Measurements from ENCODE around the gene TPRA1. TPM values are rescaled to one million over a fixed set of nuclear protein-coding genes. Genes with fewer than 3 reads are reported as not detected.
"Not testable (repeated sequence)": the region's sequence is repeated elsewhere in the genome, so short reads cannot be mapped to it uniquely, and the experiment has no call there.

Gene TPRA1
- total RNA-seq, 1 experiment from 2014 or later, result 38.3 TPM

DNA sequence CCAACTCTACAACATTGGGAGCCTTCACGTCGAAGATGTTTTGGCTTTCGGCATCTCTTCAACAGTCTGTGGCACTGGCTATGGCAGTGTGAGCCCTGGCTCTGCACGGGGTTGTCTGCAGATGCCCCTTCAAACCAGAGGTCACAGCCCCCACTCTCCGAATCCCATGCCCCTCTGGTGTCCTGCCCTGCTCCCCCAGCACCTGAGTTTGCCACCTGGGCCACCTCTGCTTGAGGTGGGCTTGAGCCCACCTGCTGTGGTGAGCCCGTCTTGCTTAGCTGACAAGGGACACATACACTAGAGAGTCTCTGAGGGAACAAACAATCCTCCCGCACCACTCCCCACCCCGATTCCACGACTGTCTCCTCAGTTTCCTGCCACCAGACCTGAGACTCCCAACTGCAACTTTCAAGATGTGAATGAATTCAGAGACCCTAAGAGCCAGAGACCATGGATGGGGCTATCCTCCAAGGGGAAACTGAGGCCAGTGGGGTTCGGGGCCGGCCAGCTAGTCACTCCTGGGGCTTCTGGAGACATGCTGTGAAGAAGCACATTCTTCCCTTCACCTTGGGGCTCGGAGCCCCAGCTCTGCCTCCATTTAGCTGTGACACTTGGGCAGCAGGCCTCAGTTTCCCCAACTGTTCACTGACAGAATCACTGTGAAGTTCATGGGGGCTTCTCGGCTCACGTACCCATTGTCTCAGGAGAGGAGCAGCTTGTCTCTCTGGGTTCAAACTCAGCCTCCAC is 44.6 kb downstream of the TPRA1 start:
- in situ Hi-C loops (cut with HindIII; ENCODE audit: low sequenced_read_pairs), result no loop called here
- DNase-seq (ENCODE audit: low spot score), result no peak

DNA sequence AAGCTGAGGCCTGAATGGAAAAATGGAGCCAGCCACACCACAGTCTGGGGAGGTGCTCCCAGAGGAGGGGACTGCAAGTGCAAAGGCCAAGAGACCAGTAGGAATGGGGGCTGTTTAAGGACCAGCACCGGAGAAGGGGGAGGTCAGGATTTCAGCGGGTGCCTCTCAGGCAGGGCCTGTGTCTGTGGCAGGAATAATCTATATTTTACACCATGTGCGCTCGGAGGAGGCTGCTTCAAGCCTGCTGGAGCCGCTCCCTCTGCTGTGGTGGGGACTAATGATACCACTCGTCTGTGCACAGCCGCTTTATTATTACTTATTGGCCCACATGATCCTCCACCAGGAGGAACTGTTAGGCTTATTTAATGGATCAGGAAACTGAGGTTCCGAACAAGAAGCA is 45.3 kb downstream of the TPRA1 start:
- in situ Hi-C loops (cut with HindIII; ENCODE audit: low sequenced_read_pairs), result no loop called here
- DNase-seq (ENCODE audit: low spot score), result no peak

DNA sequence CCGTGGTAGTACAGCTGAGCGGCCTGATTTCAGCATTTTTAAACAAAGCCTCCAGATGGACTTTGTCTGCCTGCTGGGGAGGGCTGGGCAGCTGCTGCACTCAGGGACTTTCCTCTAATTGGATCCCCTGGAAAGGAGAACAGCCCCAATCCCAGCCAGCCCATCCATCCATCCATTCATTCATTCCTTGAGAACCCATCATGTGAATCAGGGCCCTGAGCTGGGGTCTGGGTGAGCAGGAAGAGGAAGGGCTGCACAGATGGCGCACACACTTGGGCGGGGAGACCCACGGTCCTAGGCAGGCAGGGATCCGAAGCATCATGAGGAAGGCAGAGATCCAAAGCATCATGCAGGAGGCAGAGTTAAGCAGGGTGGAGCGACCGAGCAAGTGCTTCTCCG is 45.7 kb downstream of the TPRA1 start:
- peak; percentile 29 for DNase-seq (ENCODE audit: low spot score)
- in situ Hi-C loops (cut with HindIII; ENCODE audit: low sequenced_read_pairs), result no loop called here

DNA sequence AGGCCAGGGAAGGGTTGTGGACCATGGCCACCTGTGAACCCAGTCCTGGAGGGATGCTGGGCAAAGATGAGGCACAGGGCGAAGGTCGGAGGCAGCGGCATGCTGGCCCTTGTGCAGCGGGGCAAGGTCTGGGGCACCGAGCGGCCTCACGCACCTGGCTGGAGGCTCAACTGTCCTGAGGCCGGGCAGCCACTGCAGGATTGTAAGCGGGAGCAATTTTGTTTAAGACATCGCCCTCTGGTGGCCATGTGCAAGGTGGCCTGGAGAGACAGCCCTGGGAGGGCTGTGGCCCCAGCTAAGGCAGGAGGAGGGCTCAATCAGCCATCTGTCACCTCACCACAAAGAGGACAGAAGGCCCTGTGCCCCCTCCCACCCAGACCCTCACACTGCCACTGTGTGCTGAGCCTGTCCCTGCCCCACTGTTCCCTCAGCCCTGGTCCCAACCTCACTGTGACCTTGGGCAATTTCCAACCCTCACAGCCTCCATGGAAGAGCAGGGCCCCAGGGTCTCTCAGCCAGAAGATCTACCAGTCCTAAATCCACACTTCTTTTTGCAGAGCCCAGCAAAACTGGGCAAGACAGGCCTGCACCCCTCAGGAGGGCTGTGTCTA is 46.2 kb downstream of the TPRA1 start:
- in situ Hi-C loops (cut with HindIII; ENCODE audit: low sequenced_read_pairs), result no loop called here
- peak; percentile 59 for DNase-seq (ENCODE audit: low spot score)

DNA sequence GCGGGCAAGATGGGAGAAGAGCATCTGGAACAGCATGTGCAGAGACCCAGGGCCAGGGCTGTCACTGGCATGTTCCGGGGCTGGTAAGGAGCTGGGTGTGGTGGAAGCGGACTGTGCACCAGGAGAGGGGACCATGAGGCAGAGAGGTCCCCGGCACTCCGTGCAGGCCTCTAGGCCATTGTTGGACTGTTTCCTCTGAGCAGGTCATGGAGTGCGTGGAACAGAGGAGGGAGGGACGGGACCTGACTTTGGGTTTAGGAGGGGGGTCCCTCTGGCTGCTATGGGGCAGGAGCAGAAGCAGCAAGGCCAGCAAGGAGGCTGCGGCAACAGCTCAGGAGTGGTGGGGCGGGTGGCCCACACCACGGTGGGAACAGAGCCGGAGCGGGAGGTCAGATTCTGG is 47.1 kb downstream of the TPRA1 start:
- no peak for DNase-seq (ENCODE audit: low spot score)
- in situ Hi-C loops (cut with HindIII; ENCODE audit: low sequenced_read_pairs), result no loop called here

DNA sequence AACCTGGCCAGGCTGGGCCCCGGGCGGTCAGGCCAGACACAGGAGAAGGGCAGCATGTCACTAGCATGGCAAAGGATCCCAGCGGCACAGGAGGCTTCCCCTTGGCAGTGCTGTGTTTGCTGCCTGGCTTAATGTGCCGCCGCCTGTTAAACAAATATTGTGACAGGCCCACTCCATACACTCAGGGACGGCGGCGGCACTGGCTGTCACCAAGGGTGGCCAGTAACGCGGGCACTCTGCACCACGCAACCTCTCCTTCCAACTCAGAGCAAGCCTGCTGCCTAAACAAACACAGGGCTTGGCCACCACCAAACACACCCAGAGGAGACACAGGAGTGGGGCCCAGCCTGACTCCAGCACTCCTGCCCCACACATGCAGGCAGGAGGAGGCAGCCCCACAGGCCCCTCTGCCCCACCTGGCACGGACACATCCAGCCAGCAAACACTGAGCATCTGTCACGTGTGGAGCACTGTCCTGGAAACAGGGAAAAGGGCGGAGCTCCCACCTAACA is 48.0 kb downstream of the TPRA1 start:
- in situ Hi-C loops (cut with HindIII; ENCODE audit: low sequenced_read_pairs), result no loop called here
- no peak for DNase-seq (ENCODE audit: low spot score)

DNA sequence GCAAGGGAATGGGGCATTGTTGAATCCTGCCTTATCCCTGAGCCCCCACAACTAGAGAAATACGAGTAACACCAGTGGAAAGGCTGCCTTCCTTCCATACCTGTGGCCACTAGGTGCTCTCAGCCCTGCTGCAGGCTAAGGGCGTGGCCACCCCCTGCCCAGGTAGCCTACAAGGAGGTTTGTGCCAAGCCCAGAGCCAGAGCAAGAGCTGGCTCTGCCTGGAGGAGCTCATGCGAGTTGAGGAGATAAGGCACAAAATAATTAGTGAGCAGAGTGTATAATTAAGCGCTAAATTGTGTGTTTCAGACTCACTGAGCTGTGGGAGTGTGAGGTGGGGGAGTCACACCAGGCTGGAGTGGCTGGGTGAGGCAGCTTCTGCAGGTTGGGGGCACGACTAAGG is 49.2 kb downstream of the TPRA1 start:
- DNase-seq (ENCODE audit: low spot score), result no peak
- in situ Hi-C loops (cut with HindIII; ENCODE audit: low sequenced_read_pairs), result no loop called here

DNA sequence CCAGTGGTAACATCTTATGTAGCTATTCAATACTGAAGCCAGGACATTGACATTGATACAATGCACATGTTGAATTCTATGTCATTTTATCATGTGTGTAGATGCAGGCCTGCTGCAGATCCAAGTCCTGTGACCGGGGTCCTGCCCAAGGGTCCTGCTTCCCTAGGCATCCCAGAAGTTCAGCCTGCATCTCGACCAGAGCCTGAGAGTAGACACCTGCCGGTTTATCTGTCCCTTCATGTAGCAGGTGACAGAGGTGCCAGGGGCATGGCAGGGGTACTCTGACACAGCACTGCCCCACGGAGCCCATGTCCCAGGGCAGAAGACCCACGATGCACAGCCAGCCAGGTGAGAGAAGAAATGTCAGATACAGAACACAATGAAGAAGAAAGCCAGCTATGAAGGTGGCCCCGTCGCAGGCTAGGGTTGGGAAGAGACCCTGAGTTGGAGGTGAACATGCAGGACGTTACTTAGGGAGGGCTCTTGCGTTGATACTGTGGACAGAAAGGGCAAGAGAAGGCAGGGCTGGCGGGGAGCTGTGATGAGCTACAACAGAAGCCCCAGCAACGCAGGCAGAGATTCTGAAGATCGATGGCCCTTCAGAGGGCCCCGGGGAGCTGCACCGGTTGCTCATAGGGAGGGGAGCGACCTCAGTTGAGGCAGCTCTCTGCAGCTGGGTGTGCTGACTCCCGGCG is 51.0 kb downstream of the TPRA1 start:
- no peak for DNase-seq (ENCODE audit: low spot score)
- in situ Hi-C loops (cut with HindIII; ENCODE audit: low sequenced_read_pairs), result no loop called here

DNA sequence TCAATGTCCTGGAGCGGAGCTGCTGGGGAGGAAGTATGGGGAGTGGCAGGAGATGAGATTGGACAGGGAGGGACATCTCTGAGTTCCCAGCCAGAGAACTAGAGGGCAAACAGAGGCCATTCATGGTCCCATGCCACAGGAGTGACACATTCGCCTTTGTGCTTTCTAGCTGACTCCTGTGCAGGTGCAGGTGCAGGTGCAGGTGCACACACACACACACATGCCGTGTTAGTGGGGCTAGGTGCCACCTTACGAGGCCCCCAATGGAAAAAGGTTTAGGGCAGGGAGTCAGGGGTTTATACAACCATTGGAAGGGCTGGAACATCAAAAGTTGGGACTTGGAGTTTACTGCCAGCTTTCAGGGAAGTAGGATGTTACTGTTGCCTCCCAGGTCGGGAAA is 52.0 kb downstream of the TPRA1 start:
- in situ Hi-C loops (cut with HindIII; ENCODE audit: low sequenced_read_pairs), result no loop called here
- no peak for DNase-seq (ENCODE audit: low spot score)

DNA sequence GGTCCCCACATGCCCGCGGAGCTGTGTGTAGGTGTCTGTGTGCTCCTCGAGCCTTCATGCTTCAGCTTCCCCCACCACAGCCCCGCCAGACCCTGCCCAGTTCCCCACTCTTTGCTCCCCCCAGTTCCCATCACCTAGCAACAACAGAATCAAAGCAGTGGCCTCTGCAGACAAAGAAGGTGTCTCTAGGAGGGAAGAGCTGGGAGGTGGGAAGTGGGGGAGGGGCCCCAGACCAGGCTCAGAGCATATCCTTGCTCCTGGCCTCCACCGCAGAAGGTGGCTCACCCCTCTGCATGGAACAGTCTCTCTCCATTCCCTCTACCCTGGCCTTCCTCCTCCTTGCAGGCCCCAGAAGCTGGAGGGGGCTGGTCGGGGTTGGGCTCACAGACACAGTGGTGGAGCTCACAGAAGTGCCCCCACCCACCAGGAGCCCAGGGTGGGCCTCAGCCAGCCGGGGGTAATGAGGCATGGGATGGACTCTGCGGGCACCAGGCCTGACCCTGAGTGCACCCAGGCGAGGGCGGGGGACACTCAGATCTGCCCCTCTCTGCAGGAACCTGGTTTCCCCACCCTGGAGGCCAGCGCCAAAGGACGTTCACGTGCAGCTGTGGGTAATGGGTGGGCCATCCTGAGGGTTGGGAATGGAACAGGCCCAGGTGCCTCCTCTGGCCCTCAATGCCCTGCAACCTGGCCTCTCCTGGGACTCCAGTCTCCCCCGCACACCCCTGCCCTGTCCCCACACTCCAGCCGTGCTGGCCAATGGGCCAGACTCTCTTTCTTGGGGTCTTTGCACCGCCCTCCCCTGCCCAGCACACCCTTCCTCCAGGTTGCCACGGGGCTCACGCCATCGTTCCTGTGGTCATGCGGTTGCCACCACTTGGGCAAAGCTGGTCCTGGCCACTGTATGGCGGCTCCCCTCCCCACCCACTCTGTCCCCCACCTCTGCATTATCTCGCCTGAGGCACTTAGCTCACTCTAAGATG is 53.4 kb downstream of the TPRA1 start:
- no peak for DNase-seq (ENCODE audit: low spot score)
- in situ Hi-C loops (cut with HindIII; ENCODE audit: low sequenced_read_pairs), result no loop called here

DNA sequence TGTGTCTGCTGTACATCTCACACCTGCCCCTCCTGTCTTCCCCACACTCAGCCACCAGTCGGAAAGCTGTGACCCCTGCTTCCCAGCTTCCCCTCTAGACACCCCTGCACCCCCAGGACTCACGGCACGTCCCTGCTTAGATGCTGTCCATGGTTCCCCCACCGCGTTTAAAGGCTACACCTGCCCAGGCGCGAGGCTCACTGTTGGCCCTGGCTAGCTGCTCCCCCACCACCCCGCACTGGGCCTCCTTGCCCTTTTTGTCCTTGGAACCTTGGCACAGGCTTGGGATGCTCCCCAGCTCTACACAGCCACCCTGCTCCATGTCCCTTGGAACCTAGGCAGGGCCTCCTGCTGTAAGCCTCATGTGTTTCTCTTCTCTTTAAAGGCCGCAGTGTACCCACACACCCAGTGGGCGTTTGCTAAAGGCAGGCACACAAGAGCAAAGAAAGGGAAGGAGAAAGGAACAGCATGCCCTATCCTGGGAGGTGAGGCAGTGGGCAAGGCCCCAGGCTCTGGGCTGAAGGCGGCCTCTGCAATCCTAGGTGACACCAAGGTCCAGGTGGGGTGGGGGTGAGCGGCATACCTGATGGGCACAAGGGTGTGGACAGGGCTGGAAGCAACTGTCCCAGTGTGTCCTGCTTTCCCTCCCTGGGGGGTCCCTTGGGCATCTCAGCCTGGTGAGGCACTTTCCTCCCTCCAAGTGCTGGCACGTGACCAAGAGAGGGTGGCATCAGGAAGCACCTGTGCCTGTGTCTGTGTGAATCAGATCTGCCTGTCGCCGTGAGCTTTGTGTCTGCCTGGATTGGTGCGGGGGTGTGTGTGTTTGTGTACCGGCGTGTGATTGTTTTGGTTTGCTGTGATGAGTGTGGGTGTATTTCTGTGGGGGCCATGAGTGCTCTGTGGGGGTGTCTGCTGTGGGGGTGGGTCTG is 54.4 kb downstream of the TPRA1 start:
- in situ Hi-C loops (cut with HindIII; ENCODE audit: low sequenced_read_pairs), result no loop called here
- DNase-seq (ENCODE audit: low spot score), result no peak

DNA sequence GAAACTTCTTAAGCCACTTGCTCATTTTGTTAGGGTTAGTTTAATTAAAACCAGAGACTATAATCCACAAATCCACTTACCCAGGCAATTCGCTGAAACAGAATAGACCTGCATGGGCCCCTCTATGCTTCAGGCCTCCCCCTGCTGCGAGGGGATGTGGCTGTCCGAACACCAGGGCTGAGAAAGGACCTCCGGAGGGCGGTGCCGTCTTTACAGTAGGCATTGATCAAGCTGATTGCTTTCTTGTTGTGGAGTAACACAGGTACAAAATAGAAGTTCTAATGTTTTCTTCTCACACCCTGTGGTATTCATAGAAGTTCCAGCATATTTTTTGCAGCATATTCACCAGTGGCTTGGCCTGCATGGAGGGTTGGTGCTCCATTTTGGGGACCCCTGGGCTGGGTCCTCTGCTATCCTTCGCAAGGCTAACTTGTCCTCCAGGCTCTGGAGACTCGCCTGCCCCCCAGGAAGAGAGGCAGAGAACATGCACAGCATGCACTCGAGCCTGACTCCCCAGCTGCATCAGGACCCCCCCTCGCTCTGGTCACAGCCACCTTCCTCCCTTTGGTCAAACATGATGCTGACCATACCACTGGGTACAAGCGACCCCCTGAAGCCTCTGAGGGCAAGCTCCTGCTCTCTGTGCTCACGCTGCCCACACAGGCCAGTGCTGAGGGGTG is 55.3 kb downstream of the TPRA1 start:
- no peak for DNase-seq (ENCODE audit: low spot score)

DNA sequence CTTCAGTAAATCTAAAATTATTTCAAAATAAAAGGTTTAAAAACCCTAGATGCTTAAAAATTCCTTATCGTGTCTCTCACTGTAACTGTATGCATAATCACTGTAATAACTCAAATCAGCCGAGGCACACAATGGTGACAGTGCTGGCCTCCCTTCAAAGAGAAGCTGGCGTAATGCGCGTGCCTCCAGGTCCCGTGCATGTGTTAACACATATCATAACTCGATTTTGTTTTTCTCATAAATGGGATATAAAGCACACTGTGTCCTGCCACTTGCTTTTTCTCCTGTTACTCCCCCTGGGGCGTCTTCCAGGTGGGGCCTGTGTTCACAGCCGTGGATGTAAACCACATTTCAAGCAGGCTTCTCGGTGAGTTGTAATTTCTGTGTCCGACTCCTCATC is 56.0 kb downstream of the TPRA1 start:
- no peak for DNase-seq (ENCODE audit: low spot score)
- in situ Hi-C loops (cut with HindIII; ENCODE audit: low sequenced_read_pairs), result no loop called here

More for the DNA sequence above, 55.3 kb downstream of the TPRA1 start:
- in situ Hi-C loops (cut with HindIII; ENCODE audit: low sequenced_read_pairs), result no loop called here

DNA sequence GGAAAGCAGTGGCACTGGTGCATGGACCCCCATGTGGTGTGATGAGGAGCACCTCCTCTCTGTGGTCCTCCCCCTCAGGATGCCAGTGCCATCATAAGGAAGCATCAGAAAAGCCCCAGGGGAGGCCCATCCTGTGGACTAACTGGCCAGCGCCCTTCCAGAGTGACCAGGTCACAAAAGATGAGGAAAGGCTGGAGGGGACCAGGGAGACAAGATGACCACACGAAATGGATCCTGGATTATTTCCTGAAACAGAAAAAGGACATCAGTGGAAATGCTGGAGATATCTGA is 56.4 kb downstream of the TPRA1 start:
- DNase-seq (ENCODE audit: low spot score), result no peak
- in situ Hi-C loops (cut with HindIII; ENCODE audit: low sequenced_read_pairs), result no loop called here

DNA sequence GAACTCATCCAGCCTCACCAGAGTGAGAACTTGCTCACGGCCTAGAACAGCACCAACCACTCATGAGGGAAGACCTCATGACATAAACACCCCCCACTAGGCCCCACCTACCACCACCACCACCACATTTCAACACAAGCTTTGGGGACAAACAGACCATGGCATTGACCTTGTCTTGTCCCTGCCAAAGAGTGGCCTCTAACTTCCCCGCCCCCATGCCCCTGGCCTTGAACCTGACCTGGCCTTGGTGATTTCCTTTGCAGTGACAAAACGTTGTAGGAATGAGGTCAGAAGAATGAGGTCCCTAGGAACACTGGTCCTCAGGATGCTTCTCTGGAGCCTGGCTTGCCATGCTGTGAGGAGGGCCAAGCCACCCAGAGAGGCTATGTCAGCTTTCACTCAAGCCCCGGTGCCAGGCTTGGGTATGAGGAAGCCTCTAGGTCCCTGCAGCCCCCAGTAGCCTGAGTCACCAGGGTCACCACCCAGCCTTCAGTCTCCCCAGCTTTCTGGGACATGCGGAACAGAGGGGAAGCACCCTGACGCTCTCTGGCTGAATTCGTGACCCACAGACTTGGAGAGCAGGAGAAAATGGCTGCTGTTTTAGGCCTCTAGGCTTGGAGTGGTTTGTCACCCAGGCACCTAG is 57.9 kb downstream of the TPRA1 start:
- no peak for DNase-seq (ENCODE audit: low spot score)
- in situ Hi-C loops (cut with HindIII; ENCODE audit: low sequenced_read_pairs), result no loop called here

DNA sequence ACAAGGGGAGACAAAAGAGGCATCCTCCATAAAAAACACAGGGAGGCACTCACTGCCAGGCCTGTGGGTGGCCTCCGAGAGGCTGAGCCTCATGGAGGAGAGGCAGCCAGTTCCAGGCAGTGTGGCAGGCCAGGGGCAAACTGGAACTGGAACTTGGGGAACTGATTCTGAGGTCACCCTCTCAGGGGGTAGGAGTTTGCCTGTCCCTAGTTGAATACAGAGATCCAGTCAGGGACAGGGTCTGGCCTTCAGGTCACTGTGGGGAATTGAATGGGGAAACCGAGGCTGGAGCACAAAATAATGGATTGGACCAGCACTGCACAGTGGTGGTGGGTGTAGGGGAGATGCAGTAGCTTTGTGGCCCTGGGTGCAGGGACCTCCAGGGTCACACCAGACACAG is 58.7 kb downstream of the TPRA1 start:
- no peak for DNase-seq (ENCODE audit: low spot score)
- in situ Hi-C loops (cut with HindIII; ENCODE audit: low sequenced_read_pairs), result no loop called here

DNA sequence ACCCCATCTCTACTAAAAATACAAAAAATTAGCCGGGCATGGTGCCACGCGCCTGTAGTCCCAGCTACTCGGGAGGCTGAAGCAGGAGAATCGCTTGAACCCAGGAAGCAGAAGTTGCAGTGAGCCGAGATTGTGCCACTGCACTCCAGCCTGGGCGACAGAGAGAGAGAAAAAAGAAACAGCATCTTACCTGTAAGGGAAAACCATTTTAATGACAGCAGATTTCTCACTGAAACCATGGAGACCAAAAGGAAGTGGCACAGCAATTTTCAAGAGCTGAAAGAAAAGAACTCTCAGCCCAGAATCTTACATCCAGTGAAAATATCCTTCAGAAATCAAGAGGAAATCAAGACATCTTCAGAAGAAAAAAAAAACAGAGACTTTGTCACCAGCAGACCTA is 59.7 kb downstream of the TPRA1 start:
- in situ Hi-C loops (cut with HindIII; ENCODE audit: low sequenced_read_pairs); DNase-seq (ENCODE audit: low spot score): not testable (repeated sequence)

All from G401 (cell line).